Left renal cortex interstitium (tissue), 4 donors: ENCODE data around the gene OMA1. TPM values are rescaled to one million over a fixed set of nuclear protein-coding genes. Genes with fewer than 3 reads are reported as not detected.
"Not testable (repeated sequence)": the region's sequence is repeated elsewhere in the genome, so short reads cannot be mapped to it uniquely, and the experiment has no call there.

Experiments used
- DNase-seq, 4 donors: peaks; one replicate each; pipeline ENCODE4 v3.0.0-alpha.2; 2013; ENCODE audit warnings: low read depth in 4 of 4, low spot score in 2 of 4, missing footprints in 1 of 4
- polyA plus RNA-seq, 4 donors: library from polyadenylated mRNA; unstranded; fragments of 120-200 nt; gene quantifications; one replicate each; pipeline ENCODE4 v1.2.1, GENCODE V29; 2013; ENCODE audit not compliant: insufficient read length in 4 of 4

The OMA1 gene
- polyA plus RNA-seq, 4 donors, result 24.6 to 40.1 (median 36.1) TPM

DNA sequence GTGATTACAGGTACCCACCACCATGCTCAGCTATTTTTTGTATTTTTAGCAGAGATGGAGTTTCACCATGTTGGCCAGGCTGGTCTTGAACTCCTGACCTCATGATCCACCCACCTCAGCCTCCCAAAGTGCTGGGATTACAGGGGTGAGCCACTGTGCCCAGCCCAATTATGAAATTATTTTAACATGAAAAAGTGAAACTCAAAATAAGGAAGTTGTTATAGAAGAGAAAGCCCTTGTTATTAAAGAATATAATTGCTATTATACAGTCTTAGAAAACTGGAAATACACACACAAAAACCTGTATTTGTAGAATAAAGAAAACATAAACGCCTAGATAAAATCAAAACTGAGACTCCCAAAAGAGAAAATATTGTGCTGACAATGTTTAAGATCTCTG, 14.7 kb downstream of the OMA1 start:
- not testable (repeated sequence) for DNase-seq

- no peak for DNase-seq
These were observed 17.2 kb downstream of the OMA1 start for GRCh38 chr1:58529284-58529683.

DNA sequence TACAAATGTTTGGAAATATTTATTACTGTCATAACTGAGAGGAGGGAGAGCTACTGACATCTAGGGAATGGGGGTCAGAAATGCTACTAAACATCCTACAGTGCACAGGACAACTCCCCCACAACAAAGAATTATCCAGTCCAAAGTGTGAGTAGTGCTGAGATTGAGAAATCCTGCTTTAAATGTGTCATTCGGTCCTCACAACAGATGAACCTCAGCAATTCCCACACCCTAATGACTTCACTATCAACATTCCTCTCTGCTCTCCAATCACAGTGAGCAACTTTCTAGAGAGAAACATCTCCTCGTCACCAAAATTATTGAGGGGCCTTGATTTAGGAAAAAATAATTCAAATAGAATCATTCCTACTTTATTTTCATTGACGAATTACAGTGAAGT, 18.0 kb downstream of the OMA1 start:
- DNase-seq, result no peak

DNA sequence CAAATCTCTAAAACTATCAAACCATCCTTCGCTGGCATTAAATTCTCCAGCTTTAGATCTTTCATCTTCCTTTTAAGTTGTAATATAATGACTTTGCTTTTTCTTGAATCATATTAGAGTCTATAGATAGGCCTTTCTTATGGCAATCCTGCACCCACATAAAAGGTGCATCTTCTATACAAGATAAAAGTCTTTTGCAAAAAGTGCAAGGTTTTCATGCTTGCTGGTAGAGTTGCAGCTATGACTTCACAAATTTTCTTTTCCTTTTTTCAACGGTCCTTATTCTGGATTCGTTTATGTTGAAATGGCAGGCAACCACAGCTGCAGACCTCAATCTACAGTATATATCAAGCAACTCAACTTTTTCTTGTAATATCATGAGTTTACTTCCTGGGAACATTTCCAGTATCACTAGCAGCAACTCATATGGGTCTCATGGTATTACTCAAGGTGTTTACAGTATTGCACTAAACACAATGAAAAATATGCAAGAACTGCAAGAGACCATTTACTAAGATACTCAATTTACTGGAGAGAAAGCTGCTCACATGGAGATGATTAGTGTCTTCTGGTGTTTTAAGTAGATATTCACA, 22.1 kb downstream of the OMA1 start:
- DNase-seq, result no peak

GRCh38 chr1:58515794-58516401, 30.6 kb downstream of the OMA1 start:
- DNase-seq, result peak; percentile 23 to 57 (median 30)

DNA sequence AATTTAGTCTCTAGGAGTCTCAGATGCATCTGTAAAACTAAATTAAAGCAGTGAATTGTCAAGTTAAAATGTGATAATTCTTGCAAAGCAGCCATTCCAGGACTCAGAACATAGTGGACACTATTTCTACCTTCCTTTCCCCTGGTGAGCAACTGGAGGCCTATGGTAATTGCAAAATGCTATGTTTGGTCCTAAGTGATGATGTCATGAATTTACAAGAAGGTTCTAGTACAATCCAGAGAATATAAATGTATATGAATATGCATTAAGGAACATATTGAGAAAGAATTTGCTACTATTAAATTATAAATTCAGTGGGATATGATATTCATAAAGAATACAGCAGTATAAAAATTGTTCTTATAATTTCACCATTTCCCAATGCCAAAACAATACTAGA, 32.6 kb downstream of the OMA1 start:
- DNase-seq, result no peak

DNA sequence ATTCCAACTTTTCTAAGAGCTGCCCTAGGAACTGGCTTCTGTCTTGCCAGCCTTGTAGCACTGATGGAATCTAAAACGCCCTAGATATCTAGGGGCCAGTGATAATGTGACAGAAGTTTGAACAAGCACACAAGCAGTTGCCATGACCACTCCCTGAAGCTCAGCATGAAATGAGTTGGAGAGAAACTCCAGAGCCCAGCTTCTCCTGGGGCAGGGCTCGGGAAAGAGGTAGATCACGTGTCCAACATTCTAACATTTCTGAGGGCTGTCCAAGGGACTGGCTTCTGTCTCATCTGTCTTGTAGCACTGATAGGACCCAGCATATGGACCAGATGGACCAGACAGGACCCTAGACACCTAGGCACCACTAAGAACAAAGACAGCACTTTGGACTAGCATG, 37.9 kb downstream of the OMA1 start:
- no peak for DNase-seq

- no peak for DNase-seq
These were observed 41.2 kb downstream of the OMA1 start for GRCh38 chr1:58505286-58505685.

DNA sequence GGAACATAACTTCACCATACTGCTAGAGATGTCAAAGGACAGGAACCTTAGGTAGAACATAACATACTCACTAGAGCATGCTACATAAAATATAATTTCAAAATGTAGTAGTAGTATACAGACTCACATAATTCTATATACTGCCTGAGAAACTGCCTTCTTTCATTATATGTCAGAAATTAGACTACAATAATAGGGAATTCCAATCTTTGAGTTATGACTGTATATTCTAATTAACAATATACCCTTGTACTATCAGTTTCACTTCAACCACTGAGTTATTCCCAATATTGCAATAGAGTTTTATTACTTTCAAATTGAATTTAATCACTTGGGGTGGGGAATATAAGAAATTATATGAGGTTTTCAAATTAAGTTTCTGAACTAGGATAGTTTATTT, 44.0 kb downstream of the OMA1 start:
- DNase-seq, result no peak

DNA sequence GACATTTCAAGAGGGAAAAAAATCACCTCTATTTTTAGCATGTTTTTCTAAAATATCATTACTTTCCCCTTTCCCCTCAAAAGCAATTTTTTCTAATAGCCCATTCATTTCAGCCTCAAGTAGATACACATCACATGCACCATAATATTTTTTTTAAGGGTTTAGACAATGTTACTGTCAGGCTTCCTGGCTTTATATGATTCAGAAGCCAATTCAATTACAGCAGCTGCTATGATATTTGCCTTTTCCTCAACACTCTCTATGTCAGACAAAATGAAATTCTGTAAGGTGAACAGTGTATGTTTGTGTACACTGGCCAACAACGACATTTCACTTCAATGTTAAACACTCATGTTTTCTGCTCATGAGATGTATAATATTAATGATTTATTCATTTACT, 46.5 kb downstream of the OMA1 start:
- no peak for DNase-seq

DNA sequence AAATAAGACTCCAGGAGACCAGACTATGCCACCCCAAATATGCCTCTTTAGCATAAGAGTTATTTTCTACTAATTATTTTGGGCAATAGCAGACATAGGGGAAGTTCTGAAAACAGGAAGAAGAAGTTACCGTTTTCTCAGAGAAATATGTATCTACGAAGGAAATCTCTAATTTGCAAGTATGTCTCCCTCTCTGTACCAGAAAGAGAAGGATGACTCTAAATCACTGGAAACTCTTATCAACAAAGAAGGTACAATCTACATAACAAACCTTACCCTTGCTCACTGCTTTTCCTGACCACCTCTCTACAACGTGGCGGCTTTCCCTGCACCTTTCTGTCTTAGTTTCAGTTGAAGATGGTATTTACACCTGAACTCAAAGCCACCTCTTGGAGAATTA, 49.0 kb downstream of the OMA1 start:
- no peak for DNase-seq

- no peak for DNase-seq
These were observed 50.5 kb downstream of the OMA1 start for GRCh38 chr1:58496042-58496441.

- not testable (repeated sequence) for DNase-seq
These were observed 57.6 kb downstream of the OMA1 start for GRCh38 chr1:58488914-58489313.

GRCh38 chr1:58487002-58487401, 59.5 kb downstream of the OMA1 start:
- no peak for DNase-seq

DNA sequence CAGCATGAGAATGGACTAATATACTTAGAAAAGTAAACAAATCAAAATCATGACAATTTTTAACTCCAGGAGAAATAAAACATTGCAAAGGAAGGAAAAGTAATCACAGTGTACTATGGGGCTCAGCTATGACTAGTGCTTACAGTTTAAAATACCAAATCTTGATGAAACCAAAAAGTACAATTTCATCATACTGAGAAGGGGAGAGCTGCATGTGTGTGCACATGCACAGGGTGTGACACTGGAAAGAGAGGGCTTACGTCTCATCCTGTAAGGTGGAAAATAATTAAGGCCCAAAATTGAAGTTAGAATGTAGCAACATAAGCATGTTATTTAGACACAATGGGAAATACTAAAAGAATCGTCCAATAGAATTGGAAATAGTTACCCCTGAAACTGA, 64.6 kb downstream of the OMA1 start:
- no peak for DNase-seq

GRCh38 chr1:58480191-58480590, 66.3 kb downstream of the OMA1 start:
- no peak for DNase-seq

GRCh38 chr1:58477390-58477789, 69.1 kb downstream of the OMA1 start:
- no peak for DNase-seq

GRCh38 chr1:58476179-58476578, 70.3 kb downstream of the OMA1 start:
- DNase-seq, result no peak

GRCh38 chr1:58469476-58469875, 77.0 kb downstream of the OMA1 start:
- no peak for DNase-seq

DNA sequence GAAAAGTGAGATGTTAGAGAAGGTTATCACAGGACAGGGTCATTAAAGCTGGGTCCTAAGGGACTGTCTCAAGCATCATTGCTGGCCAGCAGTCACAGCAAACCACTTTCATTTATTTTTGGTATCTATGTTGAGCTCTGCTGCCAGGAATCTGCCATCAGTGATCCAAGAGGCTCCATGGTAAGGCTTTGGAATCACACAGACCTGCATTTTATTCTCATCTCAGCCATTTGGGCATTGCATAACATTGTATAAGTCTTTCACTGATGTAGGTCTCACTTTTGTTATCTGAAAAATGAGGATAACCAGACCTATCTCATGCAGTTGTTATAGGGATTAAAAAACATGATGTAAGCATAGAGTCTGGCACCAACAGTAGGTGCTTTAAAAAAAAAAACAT, 77.5 kb downstream of the OMA1 start:
- DNase-seq, result no peak

GRCh38 chr1:58468612-58469011, 77.9 kb downstream of the OMA1 start:
- no peak for DNase-seq

GRCh38 chr1:58466630-58467241, 79.8 kb downstream of the OMA1 start:
- no peak for DNase-seq
